Measurements from ENCODE around the gene SDCCAG8. TPM values are rescaled to one million over a fixed set of nuclear protein-coding genes. Genes with fewer than 3 reads are reported as not detected.

The SDCCAG8 gene
- total RNA-seq: 32.3 and 45.7 TPM in 2 replicates

DNA sequence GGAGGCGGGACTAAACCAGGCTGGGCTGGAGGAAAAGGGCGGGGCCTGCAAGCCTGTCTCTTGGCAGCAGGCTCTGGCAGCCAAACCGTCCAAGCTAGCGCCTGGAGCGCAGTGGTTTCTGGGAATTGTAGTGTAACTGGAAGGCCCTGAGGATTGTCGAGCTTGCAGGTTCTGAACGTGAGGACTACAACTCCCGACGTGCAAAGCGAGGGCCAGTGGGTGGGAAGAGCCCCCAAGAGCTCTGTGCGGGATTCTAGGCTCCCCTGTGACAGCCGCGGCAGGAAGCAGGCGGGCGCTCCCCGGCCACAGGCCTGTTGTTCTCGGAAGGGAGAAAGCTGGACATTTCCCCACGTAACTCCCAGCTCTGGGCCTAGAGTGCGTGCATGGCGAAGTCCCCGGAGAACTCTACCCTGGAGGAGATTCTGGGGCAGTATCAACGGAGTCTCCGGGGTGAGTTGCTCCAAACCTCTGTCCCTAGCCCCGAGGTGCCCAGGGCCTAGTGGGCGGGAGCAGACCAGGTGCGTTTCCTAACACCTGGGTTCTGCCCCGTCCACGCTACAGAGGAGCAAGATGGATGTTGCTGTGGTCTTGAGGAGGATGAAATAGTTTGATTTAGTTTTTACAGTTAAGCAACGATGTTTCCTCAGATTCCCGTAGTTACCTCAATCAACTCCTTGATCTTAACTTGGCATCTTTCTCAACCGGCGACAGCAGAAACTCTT, at the start of gene SDCCAG8:
Gene SDCCAG8, plus strand, starts transcription at position 251 of the 722 bp plus-strand sequence. Its CDS starts 133 bp downstream, at position 384.

DNA sequence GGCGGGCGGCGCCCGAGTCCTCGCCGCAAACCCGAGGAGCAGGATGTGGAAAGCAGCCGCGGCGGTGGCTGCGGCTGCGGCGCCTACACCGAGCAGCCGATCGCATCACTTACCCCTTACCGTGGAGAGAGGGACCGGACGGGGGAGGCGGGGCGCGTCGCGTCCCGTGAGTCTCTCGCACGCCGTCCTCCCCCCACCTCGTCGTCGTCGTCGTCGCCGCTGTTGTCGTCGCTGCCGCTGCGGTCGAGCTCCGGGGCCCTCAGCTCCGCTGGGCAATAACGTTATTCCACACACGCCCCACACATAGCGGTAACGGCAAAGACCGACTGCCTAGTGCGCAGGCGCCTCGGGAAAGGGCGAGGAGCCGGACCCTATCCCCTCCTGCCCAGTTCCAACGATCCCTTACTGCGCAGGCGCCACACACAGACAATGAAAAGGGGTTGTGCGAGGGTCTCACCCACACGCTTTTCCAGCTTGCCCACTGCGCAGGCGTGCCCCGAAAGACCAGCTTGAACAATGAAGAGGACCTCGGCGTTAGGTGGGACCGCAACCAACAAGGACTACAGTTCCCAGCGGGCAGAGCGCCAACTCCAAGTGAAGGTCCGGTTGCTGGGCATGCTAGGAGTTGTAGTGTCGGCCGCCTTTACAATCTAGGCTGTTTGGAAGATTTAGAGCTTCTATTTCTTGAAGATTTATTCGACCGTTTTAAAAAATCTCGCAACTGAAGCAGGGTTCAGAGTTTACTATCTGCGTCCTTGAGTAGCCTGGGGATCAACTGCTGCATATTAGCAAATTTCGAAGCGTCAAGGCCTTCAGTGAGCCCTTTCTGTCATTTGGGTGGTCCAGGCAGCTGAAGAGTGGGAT, 682 bp upstream of the SDCCAG8 start, which contains the start of gene CEP170:
Gene CEP170, minus strand, starts transcription at position 355 of the 864 bp plus-strand sequence. CDS start 30,001 bp downstream, outside the sequence.

Other genes starting within 250 kb of the SDCCAG8 start
- gene CEP170, start 760 bp upstream of the SDCCAG8 start, total RNA-seq: 41.5 and 51.9 TPM in 2 replicates

Measured in pericardium fibroblast (primary cell).